Activated CD8-positive, alpha-beta memory T cell treated with anti-CD3 and anti-CD28 coated beads for 24 hours (primary cell): ENCODE results near the gene ING4.

ENCODE experiments used
- DNase-seq: peaks from one replicate; pipeline ENCODE4 v3.0.0-alpha.2; 2020

Gene ING4

GRCh38 chr12:6635375-6635855 is 27.5 kb downstream of the ING4 start:
- peak; percentile 85 for DNase-seq

- DNase-seq = peak; percentile 84
Measured at GRCh38 chr12:6632026-6632983, 30.6 kb downstream of the ING4 start.

GRCh38 chr12:6631549-6631961 is 31.4 kb downstream of the ING4 start:
- DNase-seq = no peak

- no peak for DNase-seq
Measured at GRCh38 chr12:6630736-6631135, 32.2 kb downstream of the ING4 start.

- DNase-seq = no peak
Measured at GRCh38 chr12:6627616-6628015, 35.3 kb downstream of the ING4 start.

- DNase-seq = no peak
Measured at GRCh38 chr12:6626654-6627283, 36.1 kb downstream of the ING4 start.

GRCh38 chr12:6620885-6621274 is 42.0 kb downstream of the ING4 start:
- no peak for DNase-seq

- DNase-seq = peak; percentile 83
Measured at GRCh38 chr12:6620137-6620884, 42.6 kb downstream of the ING4 start.

GRCh38 chr12:6618483-6619225 is 44.3 kb downstream of the ING4 start:
- no peak for DNase-seq

- DNase-seq = no peak
Measured at GRCh38 chr12:6615802-6616201, 47.1 kb downstream of the ING4 start.

- no peak for DNase-seq
Measured at GRCh38 chr12:6614513-6615172, 48.3 kb downstream of the ING4 start.

- DNase-seq = no peak
Measured at GRCh38 chr12:6613776-6614512, 49.0 kb downstream of the ING4 start.

- no peak for DNase-seq
Measured at GRCh38 chr12:6613015-6613775, 49.7 kb downstream of the ING4 start.

GRCh38 chr12:6612652-6613014 is 50.3 kb downstream of the ING4 start:
- DNase-seq = no peak

- no peak for DNase-seq
Measured at GRCh38 chr12:6612247-6612646, 50.7 kb downstream of the ING4 start.

- DNase-seq = no peak
Measured at GRCh38 chr12:6608592-6609281, 54.2 kb downstream of the ING4 start.

- DNase-seq = no peak
Measured at GRCh38 chr12:6607751-6608591, 54.9 kb downstream of the ING4 start.

- DNase-seq = peak; percentile 81
Measured at GRCh38 chr12:6606331-6607131, 56.4 kb downstream of the ING4 start.
